GM18499 (cell line): ENCODE measurements around the gene CDC14A.
"Not testable (repeated sequence)": the region's sequence is repeated elsewhere in the genome, so short reads cannot be mapped to it uniquely, and the experiment has no call there.

Experiments used
- ATAC-seq: cut with Tn5 transposase; IDR thresholded peaks from one replicate; pipeline ENCODE4 v1.9.1; 2021; ENCODE audit warnings: moderate number of reproducible peaks; ENCODE audit not compliant: insufficient read depth, unreplicated experiment

The CDC14A gene

GRCh38 chr1:100352267-100353070, at the start of gene CDC14A:
CDC14A (plus strand) TSS chr1:100352506; CDS start chr1:100352955, 449 bp downstream.
- peak; percentile 31 for ATAC-seq

GRCh38 chr1:100302739-100303138, 49.6 kb upstream of the CDC14A start:
- no peak for ATAC-seq

- ATAC-seq: no peak
These were observed 48.1 kb upstream of the CDC14A start for GRCh38 chr1:100304227-100304626.

GRCh38 chr1:100304921-100305320, 47.4 kb upstream of the CDC14A start:
- ATAC-seq: no peak

- no peak for ATAC-seq
These were observed 46.4 kb upstream of the CDC14A start for GRCh38 chr1:100305954-100306353.

- no peak for ATAC-seq
These were observed 45.5 kb upstream of the CDC14A start for GRCh38 chr1:100306735-100307313.

GRCh38 chr1:100308777-100309176, 43.5 kb upstream of the CDC14A start:
- ATAC-seq: no peak

GRCh38 chr1:100309863-100310262, 42.4 kb upstream of the CDC14A start:
- ATAC-seq: no peak

- no peak for ATAC-seq
These were observed 38.9 kb upstream of the CDC14A start for GRCh38 chr1:100313382-100313781.

GRCh38 chr1:100316622-100317021, 35.7 kb upstream of the CDC14A start:
- ATAC-seq: no peak

GRCh38 chr1:100320311-100321099, 31.8 kb upstream of the CDC14A start:
- ATAC-seq: no peak

- no peak for ATAC-seq
These were observed 31.2 kb upstream of the CDC14A start for GRCh38 chr1:100321100-100321493.

- ATAC-seq: no peak
These were observed 30.8 kb upstream of the CDC14A start for GRCh38 chr1:100321506-100321905.

- no peak for ATAC-seq
These were observed 29.7 kb upstream of the CDC14A start for GRCh38 chr1:100322436-100323211.

GRCh38 chr1:100323419-100324106, 28.7 kb upstream of the CDC14A start:
- ATAC-seq: no peak

GRCh38 chr1:100325415-100326324, 26.6 kb upstream of the CDC14A start:
- ATAC-seq: no peak

- ATAC-seq: not testable (repeated sequence)
These were observed 26.0 kb upstream of the CDC14A start for GRCh38 chr1:100326325-100326670.

- ATAC-seq: no peak
These were observed 24.2 kb upstream of the CDC14A start for GRCh38 chr1:100328133-100328532.

- ATAC-seq: not testable (repeated sequence)
These were observed 21.2 kb upstream of the CDC14A start for GRCh38 chr1:100331146-100331545.
